Naive thymus-derived CD4-positive, alpha-beta T cell (primary cell): ENCODE measurements around the gene CEP126. TPM values are rescaled to one million over a fixed set of nuclear protein-coding genes. Genes with fewer than 3 reads are reported as not detected.

Experiments used
- ATAC-seq: fragments of 150-1000 bp; cut with Tn5 transposase; 2 replicates; pipeline ENCODE4 v1.10.0; 2021; ENCODE audit warnings: mild to moderate bottlenecking, moderate library complexity
- CTCF ChIA-PET: fragments of 350-600 bp; sonication (Branson Sonifier 250); formaldehyde crosslinking; loops from one replicate; lab custom pipeline; 2021; ENCODE audit warnings: antibody characterized with exemption; lab: Charles Lee
- POLR2A ChIA-PET: fragments of 350-600 bp; sonication (Branson Sonifier 250); formaldehyde crosslinking; loops from one replicate; lab custom pipeline; 2021; ENCODE audit warnings: antibody characterized with exemption, inconsistent platforms; lab: Charles Lee
- DNase-seq, 9 donors: peaks; one replicate each; pipeline versions ENCODE4 v3.0.0 to v3.0.0-alpha.2; 2020 to 2022; ENCODE audit warnings: mixed read lengths in 1 of 9
- H3K27ac ChIP-seq: one replicate; pipeline ENCODE4 v1.7.0; 2013; ENCODE audit warnings: mild to moderate bottlenecking, low read depth, low read length, moderate library complexity
- H3K27me3 ChIP-seq, 2 donors: one replicate each; pipeline ENCODE4 v1.7.0; 2013; ENCODE audit warnings: low read length in 2 of 2, mild to moderate bottlenecking in 2 of 2, moderate library complexity in 2 of 2; ENCODE audit not compliant: control insufficient read depth in 2 of 2, insufficient read depth in 2 of 2
- H3K36me3 ChIP-seq, 3 experiments: 1 replicate in 2 of 3; 2 replicates in 1 of 3; pipeline ENCODE4 v1.7.0; 2013; ENCODE audit warnings: low read length in 3 of 3, mild to moderate bottlenecking in 3 of 3, moderate library complexity in 1 of 3; ENCODE audit not compliant: insufficient read depth in 3 of 3, control insufficient read depth in 2 of 3
- H3K4me1 ChIP-seq, 2 donors: one replicate each; pipeline ENCODE4 v1.7.0; 2013; ENCODE audit warnings: low read length in 2 of 2, mild to moderate bottlenecking in 2 of 2, moderate library complexity in 1 of 2; ENCODE audit not compliant: control insufficient read depth in 2 of 2, insufficient read depth in 2 of 2
- H3K4me3 ChIP-seq: 2 replicates; pipeline ENCODE4 v1.7.0; 2013; ENCODE audit warnings: mild to moderate bottlenecking, low read length
- H3K9me3 ChIP-seq, 3 experiments: 1 replicate in 2 of 3; 2 replicates in 1 of 3; pipeline ENCODE4 v1.7.0; 2013; ENCODE audit warnings: low read length in 3 of 3; ENCODE audit not compliant: control insufficient read depth in 2 of 3
- H3K27ac Mint-ChIP-seq, 9 donors: one replicate each; pipeline ENCODE4 v1.8.0; 2020 to 2022; ENCODE audit warnings: mixed read lengths in 9 of 9, mild to moderate bottlenecking in 8 of 9, moderate library complexity in 5 of 9, inconsistent platforms in 2 of 9
- H3K27me3 Mint-ChIP-seq, 5 donors: one replicate each; pipeline ENCODE4 v1.8.0; 2021 to 2022; ENCODE audit warnings: mixed read lengths in 5 of 5, mild to moderate bottlenecking in 1 of 5
- H3K36me3 Mint-ChIP-seq, 5 donors: one replicate each; pipeline ENCODE4 v1.8.0; 2020 to 2022; ENCODE audit warnings: mixed read lengths in 5 of 5, mild to moderate bottlenecking in 3 of 5, inconsistent platforms in 1 of 5
- H3K4me1 Mint-ChIP-seq, 7 donors: one replicate each; pipeline ENCODE4 v1.8.0; 2020 to 2022; ENCODE audit warnings: mixed read lengths in 7 of 7, mild to moderate bottlenecking in 3 of 7, inconsistent platforms in 1 of 7
- H3K4me3 Mint-ChIP-seq, 10 donors: one replicate each; pipeline ENCODE4 v1.8.0; 2020 to 2022; ENCODE audit warnings: mild to moderate bottlenecking in 10 of 10, mixed read lengths in 10 of 10, moderate library complexity in 6 of 10, inconsistent platforms in 2 of 10
- H3K9me3 Mint-ChIP-seq, 11 donors: one replicate each; pipeline ENCODE4 v1.8.0; 2020 to 2022; ENCODE audit warnings: mixed read lengths in 11 of 11, mild to moderate bottlenecking in 4 of 11, inconsistent platforms in 1 of 11, moderate library complexity in 1 of 11
- intact Hi-C, 2 donors: fragments of 100-400 bp; cut with micrococcal nuclease; formaldehyde crosslinking; loops; one replicate each; pipeline ENCODE4 v1.15.1; 2023
- polyA plus RNA-seq, 2 donors: library from polyadenylated mRNA; unstranded; fragments of 300-500 nt; fragmentation: Illumina TruSeq; gene quantifications; one replicate each; pipeline ENCODE4 v1.2.3, GENCODE V29; 2021
- total RNA-seq, 6 experiments: library from RNA in 5 of 6; stranded (reverse) in 5 of 6; gene quantifications; 1 replicate in 5 of 6; 2 replicates in 1 of 6; pipeline ENCODE4 v1.2.3 and lab custom pipeline; 2021 to 2026

The CEP126 gene
- total and polyA plus RNA-seq, 7 experiments from 2014 or later = 0.21 to 3.4 (median 1.8) TPM

DNA sequence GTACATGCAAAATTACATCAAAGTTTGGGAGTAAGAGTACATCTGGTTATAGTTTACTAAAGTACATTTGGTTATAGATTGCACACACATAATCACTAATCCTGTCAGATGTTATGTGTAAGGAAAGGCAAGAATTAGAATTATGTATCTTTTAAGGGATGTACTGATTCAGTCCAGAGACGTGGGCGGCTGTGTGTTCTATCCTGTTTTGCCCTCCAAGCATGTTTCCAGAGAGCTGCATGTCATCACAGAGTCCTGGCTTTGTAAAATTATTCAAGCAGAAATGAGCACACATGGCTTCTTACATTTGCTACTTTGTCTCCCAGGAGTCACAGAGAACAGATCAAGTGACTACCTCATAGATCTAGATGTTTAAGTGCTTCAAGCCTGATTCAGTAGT, 33.2 kb upstream of the CEP126 start:
- Mint-ChIP-seq H3K9me3 (peaks cover 0 to 2% (median 0%) of the 10 kb centered on the region in 11 donors), H3K4me3 (no peak overlapping the region), H3K27ac (no peak overlapping the region), H3K36me3 (no peaks in the 10 kb centered on the region), H3K4me1 (no peaks in the 10 kb centered on the region), H3K27me3 (peaks cover 6 to 33% (median 23%) of the 10 kb centered on the region in 5 donors)
- DNase-seq (no peak), ATAC-seq (no peak)
- no peaks in the 10 kb centered on the region for H3K36me3 ChIP-seq
- no peaks in the 10 kb centered on the region for H3K27me3 ChIP-seq
- intact Hi-C loops = no loop called here
- no peaks in the 10 kb centered on the region for H3K4me1 ChIP-seq
- ChIA-PET CTCF (no interaction called here), POLR2A (no interaction called here)
- no peak overlapping the region for H3K27ac ChIP-seq
- no peaks in the 10 kb centered on the region for H3K9me3 ChIP-seq
- H3K4me3 ChIP-seq = no peak overlapping the region

DNA sequence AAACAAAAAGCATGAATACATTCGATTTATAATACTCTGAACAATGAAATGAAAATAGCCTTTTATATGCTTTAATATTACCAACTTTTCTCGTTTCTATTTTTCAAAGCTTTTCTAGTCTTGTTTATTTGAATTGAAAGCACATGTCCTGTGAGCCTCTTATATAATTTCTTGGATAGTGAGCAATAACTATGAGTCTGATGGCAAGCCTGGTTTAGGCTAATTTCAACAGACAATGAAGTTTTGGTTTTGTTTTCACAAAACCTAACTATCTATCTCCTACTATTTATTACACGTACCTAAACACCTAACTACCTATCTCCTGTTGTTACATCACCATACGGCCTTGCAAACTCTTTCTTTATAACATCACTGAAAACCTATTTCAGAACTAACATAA, 29.2 kb upstream of the CEP126 start:
- H3K4me3 ChIP-seq = no peak overlapping the region
- CTCF ChIA-PET = no interaction called here
- POLR2A ChIA-PET = no interaction called here
- H3K9me3 ChIP-seq = no peaks in the 10 kb centered on the region
- intact Hi-C loops = no loop called here
- H3K4me3 Mint-ChIP-seq = no peak overlapping the region
- H3K27me3 Mint-ChIP-seq = peaks cover 0 to 47% (median 22%) of the 10 kb centered on the region in 5 donors
- H3K9me3 Mint-ChIP-seq = peaks cover 0 to 3% (median 0%) of the 10 kb centered on the region in 11 donors
- H3K4me1 ChIP-seq = no peaks in the 10 kb centered on the region
- no peak overlapping the region for H3K27ac Mint-ChIP-seq
- ATAC-seq (no peak), DNase-seq (no peak)
- H3K27ac ChIP-seq = no peak overlapping the region
- H3K4me1 Mint-ChIP-seq = no peaks in the 10 kb centered on the region
- no peaks in the 10 kb centered on the region for H3K36me3 ChIP-seq
- no peaks in the 10 kb centered on the region for H3K36me3 Mint-ChIP-seq
- H3K27me3 ChIP-seq = no peaks in the 10 kb centered on the region

DNA sequence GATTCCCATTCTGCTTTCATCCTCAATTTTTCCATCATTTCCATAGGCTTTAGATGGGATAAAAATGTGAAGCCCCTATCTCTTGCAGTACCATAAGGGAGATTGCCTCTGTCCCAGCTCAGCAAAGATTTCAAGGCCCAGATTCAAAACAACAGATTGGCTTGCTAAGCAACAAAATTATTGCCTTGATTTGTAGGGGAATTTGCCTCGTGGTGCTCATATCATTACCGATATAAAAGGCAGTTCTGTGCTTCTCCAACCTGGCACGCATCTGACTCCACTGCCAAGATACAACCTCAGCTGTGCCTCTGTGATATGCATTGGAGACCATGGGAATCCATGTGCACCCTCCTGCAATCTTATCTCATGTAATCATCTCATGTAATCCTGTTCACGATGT, 25.0 kb upstream of the CEP126 start:
- Histone ChIP-seq H3K27ac (no peak overlapping the region), H3K27me3 (no peaks in the 10 kb centered on the region), H3K4me3 (no peak overlapping the region), H3K36me3 (no peaks in the 10 kb centered on the region), H3K4me1 (no peaks in the 10 kb centered on the region), H3K9me3 (no peaks in the 10 kb centered on the region)
- DNase-seq (no peak), ATAC-seq (no peak)
- Mint-ChIP-seq H3K4me1 (no peaks in the 10 kb centered on the region), H3K27me3 (peaks cover 4 to 44% (median 17%) of the 10 kb centered on the region in 5 donors), H3K27ac (no peak overlapping the region), H3K36me3 (no peaks in the 10 kb centered on the region), H3K9me3 (peaks cover 0 to 3% (median 0%) of the 10 kb centered on the region in 11 donors), H3K4me3 (no peak overlapping the region)
- POLR2A ChIA-PET = no interaction called here
- CTCF ChIA-PET = no interaction called here
- intact Hi-C loops = no loop called here

DNA sequence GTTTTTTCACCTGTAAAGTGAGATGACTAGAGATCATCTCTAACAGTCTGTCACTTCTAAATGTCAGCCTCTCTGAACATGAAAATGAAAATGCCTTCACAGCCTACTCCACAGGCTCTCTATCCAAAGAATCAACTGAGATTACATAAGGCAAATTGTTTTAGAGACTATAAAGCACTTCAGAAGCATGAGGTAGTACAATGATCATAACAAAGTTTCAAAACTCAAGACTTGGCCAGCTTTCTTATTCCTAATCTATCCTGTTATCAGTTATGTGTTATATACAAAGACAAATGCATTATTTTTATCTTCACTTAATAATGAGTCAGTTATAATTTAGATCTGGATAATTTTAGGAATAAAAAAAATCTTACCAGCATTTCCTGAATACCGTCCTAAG, 20.3 kb upstream of the CEP126 start:
- H3K4me1 Mint-ChIP-seq = no peaks in the 10 kb centered on the region
- POLR2A ChIA-PET = no interaction called here
- peaks cover 0 to 3% (median 0%) of the 10 kb centered on the region in 11 donors for H3K9me3 Mint-ChIP-seq
- DNase-seq = no peak
- no peak for ATAC-seq
- CTCF ChIA-PET = no interaction called here
- no peak overlapping the region for H3K4me3 Mint-ChIP-seq
- no peak overlapping the region for H3K27ac Mint-ChIP-seq
- no peaks in the 10 kb centered on the region for H3K4me1 ChIP-seq
- intact Hi-C loops = no loop called here
- no peaks in the 10 kb centered on the region for H3K36me3 ChIP-seq
- H3K9me3 ChIP-seq = no peaks in the 10 kb centered on the region
- no peak overlapping the region for H3K4me3 ChIP-seq
- H3K36me3 Mint-ChIP-seq = no peaks in the 10 kb centered on the region
- H3K27me3 ChIP-seq = no peaks in the 10 kb centered on the region
- H3K27me3 Mint-ChIP-seq = peaks cover 10 to 41% (median 29%) of the 10 kb centered on the region in 5 donors
- no peak overlapping the region for H3K27ac ChIP-seq

DNA sequence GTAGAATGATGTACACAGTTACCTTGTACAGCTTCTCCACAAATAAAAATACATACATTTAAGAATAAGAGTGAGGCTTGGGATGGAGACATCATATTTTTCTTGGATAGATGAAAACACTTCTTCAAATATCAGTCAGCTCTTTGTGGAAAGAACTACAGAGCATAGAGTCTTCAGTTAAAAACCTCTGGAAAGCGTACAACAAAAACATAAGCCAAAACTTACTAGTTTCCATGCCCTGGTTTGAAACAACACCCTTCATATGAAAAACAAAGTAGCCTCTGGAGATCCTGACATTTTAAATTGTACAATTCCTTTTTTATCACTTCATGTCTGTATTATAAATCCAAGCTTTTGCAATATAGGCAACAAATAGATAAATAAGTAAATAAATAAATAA, 7.0 kb upstream of the CEP126 start:
- Mint-ChIP-seq H3K27me3 (peaks cover 11 to 29% (median 24%) of the 10 kb centered on the region in 5 donors), H3K4me3 (no peak overlapping the region), H3K36me3 (no peaks in the 10 kb centered on the region), H3K9me3 (no peaks in the 10 kb centered on the region), H3K27ac (no peak overlapping the region), H3K4me1 (no peaks in the 10 kb centered on the region)
- Histone ChIP-seq H3K36me3 (no peaks in the 10 kb centered on the region), H3K27me3 (peaks cover 0 to 3% of the 10 kb centered on the region in 2 donors), H3K4me3 (no peak overlapping the region), H3K27ac (no peak overlapping the region), H3K4me1 (no peaks in the 10 kb centered on the region), H3K9me3 (no peaks in the 10 kb centered on the region)
- ATAC-seq (no peak), DNase-seq (no peak)
- POLR2A ChIA-PET = no interaction called here
- CTCF ChIA-PET = interaction anchor here (1.0 kb wide), 1 partner anchor 48 kb away, joined by 3 read pairs; no protein-coding TSS in a partner anchor
- intact Hi-C loops = no loop called here

DNA sequence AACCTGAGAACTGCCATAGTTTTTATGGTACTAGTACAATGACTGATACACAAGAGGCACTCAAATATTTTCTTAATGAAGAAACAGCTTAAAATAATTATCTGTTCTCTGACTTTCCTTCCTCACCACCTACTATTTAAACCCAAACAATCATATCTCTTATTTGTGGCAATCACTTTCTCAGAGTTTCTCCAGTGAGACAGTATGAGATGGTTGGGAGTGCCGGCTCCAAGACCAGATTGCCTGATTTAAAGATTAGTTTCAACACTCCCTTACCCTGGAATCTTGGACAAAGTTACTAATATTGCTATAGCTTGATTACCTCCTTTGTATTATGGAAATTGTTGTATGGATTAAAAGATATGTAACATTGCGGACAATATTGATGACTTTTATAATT, 5.7 kb upstream of the CEP126 start:
- ChIA-PET POLR2A (no interaction called here), CTCF (no interaction called here)
- H3K27me3 ChIP-seq = peaks cover 0 to 3% of the 10 kb centered on the region in 2 donors
- H3K4me1 Mint-ChIP-seq = peaks cover 0 to 4% (median under 1%) of the 10 kb centered on the region in 7 donors
- H3K4me1 ChIP-seq = peaks cover under 1 to 1% of the 10 kb centered on the region in 2 donors
- intact Hi-C loops = no loop called here
- H3K4me3 ChIP-seq = no peak overlapping the region
- DNase-seq (no peak), ATAC-seq (no peak)
- H3K27me3 Mint-ChIP-seq = peaks cover 0 to 19% (median 16%) of the 10 kb centered on the region in 5 donors
- no peaks in the 10 kb centered on the region for H3K9me3 Mint-ChIP-seq
- no peak overlapping the region for H3K27ac ChIP-seq
- H3K27ac Mint-ChIP-seq = no peak overlapping the region
- no peak overlapping the region for H3K4me3 Mint-ChIP-seq
- H3K36me3 ChIP-seq = no peaks in the 10 kb centered on the region
- H3K36me3 Mint-ChIP-seq = no peaks in the 10 kb centered on the region
- H3K9me3 ChIP-seq = no peaks in the 10 kb centered on the region

DNA sequence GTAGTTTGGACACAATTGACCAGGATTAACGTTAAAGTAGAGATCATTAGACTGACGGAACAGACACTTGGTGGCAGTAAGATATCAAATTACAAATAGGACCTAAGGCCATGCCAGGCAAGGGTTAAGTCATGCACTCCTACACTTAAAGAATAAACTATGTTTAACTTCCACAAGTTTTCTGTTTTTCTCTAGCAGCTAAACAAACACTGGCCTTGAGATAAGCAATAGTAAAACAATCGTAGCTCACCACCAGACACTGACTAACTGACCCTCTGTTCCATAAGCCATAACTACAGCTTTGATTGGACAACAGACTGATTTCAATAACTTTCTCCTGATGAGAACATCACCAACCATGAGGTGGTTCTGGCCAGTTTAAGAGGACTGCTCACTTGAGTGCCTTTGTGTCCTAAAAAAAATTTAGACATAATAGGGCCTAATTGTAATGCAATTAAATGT, 2.0 kb upstream of the CEP126 start:
- intact Hi-C loops = loop anchor here in 1 of 2 donors (5.0 kb wide), 2 partner anchors 414 to 434 kb away; partner anchors contain the start of gene BIRC2
- no peaks in the 10 kb centered on the region for H3K9me3 Mint-ChIP-seq
- Histone ChIP-seq H3K27me3 (no peaks in the 10 kb centered on the region), H3K9me3 (no peaks in the 10 kb centered on the region), H3K27ac (no peak overlapping the region), H3K4me1 (peaks cover 10 to 13% of the 10 kb centered on the region in 2 donors), H3K36me3 (no peaks in the 10 kb centered on the region), H3K4me3 (no peak overlapping the region)
- H3K27ac Mint-ChIP-seq = no peak overlapping the region
- POLR2A ChIA-PET = no interaction called here
- peaks cover 0 to 11% (median 5%) of the 10 kb centered on the region in 5 donors for H3K27me3 Mint-ChIP-seq
- CTCF ChIA-PET = no interaction called here
- peaks cover 16 to 30% (median 26%) of the 10 kb centered on the region in 7 donors for H3K4me1 Mint-ChIP-seq
- no peak for DNase-seq
- no peaks in the 10 kb centered on the region for H3K36me3 Mint-ChIP-seq
- H3K4me3 Mint-ChIP-seq = peak overlapping the region in 1 of 10 donors; percentile 8
- ATAC-seq = no peak
